ENCODE measurements around the gene PHB1. TPM values are rescaled to one million over a fixed set of nuclear protein-coding genes. Genes with fewer than 3 reads are reported as not detected.

Gene PHB1
- total RNA-seq, 2 donors from 2014 or later, result 227 to 263 TPM

DNA sequence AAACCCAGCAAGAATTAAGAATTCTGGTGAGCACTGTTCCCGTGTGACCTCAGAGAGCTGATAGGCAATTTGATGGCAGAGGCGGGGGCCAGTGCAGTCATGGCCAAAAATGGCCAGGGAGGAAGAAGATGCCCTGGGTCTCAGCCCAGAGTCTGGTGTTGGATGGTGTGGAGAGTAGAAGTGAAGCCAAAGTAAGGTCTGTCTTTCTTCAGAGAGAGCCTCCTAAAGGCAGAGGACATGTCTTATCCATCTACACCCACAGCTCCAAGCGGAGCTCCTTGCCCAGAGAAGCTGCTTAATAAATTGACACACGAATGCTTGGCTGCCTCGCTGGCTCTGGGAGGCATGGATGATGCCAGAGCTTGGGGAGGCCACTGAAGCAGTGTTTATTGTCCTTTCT is 32.9 kb downstream of the PHB1 start:
- peaks cover 15% of the 10 kb centered on the region for H3K27me3 Mint-ChIP-seq (ENCODE audit: insufficient read depth)
- H3K4me3 Mint-ChIP-seq, result no peak overlapping the region
- no peak overlapping the region for H3K27ac ChIP-seq (ENCODE audit: low read depth, low read length)
- no peak overlapping the region for H3K9ac ChIP-seq (ENCODE audit: extremely low read depth, low read length, poor library complexity, severe bottlenecking)
- no peak overlapping the region for H3K27ac Mint-ChIP-seq
- H3K4me1 ChIP-seq (ENCODE audit: control insufficient read depth, insufficient read depth, low read length), result no peaks in the 10 kb centered on the region
- no peaks in the 10 kb centered on the region for H3K9me3 ChIP-seq (ENCODE audit: control insufficient read depth, low read length)
- H3K36me3 ChIP-seq (ENCODE audit: control insufficient read depth, insufficient read depth, low read length), result no peaks in the 10 kb centered on the region
- 94 to 100% methylated on average over 4 to 5 of the region's 5 CpGs for WGBS, 2 experiments (ENCODE audit: insufficient coverage in 1 of 2, insufficient read length in 1 of 2)
- H3K9me3 Mint-ChIP-seq, result no peaks in the 10 kb centered on the region
- DNase-seq, result no peak
- no peaks in the 10 kb centered on the region for H3K36me3 Mint-ChIP-seq (ENCODE audit: low read depth)
- H3K4me3 ChIP-seq (ENCODE audit: low read length), result no peak overlapping the region
- H3K4me1 Mint-ChIP-seq, result peaks cover 23% of the 10 kb centered on the region
- H3K27me3 ChIP-seq (ENCODE audit: control insufficient read depth, insufficient read depth, low read length, poor library complexity, severe bottlenecking), result no peaks in the 10 kb centered on the region
- no peak for TF ChIP-seq CTCF (conservative IDR thresholded peaks at IDR 0.05)

- no peaks in the 10 kb centered on the region for H3K4me1 ChIP-seq (ENCODE audit: control insufficient read depth, insufficient read depth, low read length)
- H3K27me3 ChIP-seq (ENCODE audit: control insufficient read depth, insufficient read depth, low read length, poor library complexity, severe bottlenecking), result no peaks in the 10 kb centered on the region
- no peaks in the 10 kb centered on the region for H3K36me3 Mint-ChIP-seq (ENCODE audit: low read depth)
- H3K36me3 ChIP-seq (ENCODE audit: control insufficient read depth, insufficient read depth, low read length), result no peaks in the 10 kb centered on the region
- no peak overlapping the region for H3K9ac ChIP-seq (ENCODE audit: extremely low read depth, low read length, poor library complexity, severe bottlenecking)
- H3K27me3 Mint-ChIP-seq (ENCODE audit: insufficient read depth), result peaks cover 15% of the 10 kb centered on the region
- DNase-seq, result no peak
- H3K4me1 Mint-ChIP-seq, result peaks cover 30% of the 10 kb centered on the region
- H3K4me3 Mint-ChIP-seq, result no peak overlapping the region
- TF ChIP-seq CTCF (conservative IDR thresholded peaks at IDR 0.05), result no peak
- no peak overlapping the region for H3K27ac Mint-ChIP-seq
- no peaks in the 10 kb centered on the region for H3K9me3 ChIP-seq (ENCODE audit: control insufficient read depth, low read length)
- no peaks in the 10 kb centered on the region for H3K9me3 Mint-ChIP-seq
- WGBS, 2 experiments (ENCODE audit: insufficient coverage in 1 of 2, insufficient read length in 1 of 2), result no CpG with 5 or more reads among the region's 1 CpG
- H3K4me3 ChIP-seq (ENCODE audit: low read length), result no peak overlapping the region
- no peak overlapping the region for H3K27ac ChIP-seq (ENCODE audit: low read depth, low read length)
Observed at GRCh38 chr17:49381033-49381432, 33.6 kb downstream of the PHB1 start.

DNA sequence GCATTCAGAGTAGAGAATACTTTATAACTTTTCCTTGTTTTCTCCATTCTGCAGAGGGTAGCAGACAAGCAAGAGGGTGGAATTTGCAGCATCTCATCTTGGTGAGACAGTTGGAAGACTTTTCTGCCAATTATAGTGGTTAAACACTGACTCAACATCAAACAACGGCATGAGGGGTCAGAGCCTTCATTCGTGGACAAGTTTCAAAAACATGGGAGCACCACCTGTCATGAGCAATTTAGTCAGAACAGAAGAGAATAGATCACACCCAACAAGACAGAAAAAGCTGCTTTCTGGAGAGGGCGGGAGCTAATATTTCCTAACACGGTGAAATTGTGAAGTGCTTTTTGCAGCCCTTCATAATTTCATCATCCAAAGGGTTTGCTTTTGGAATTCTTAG is 34.8 kb downstream of the PHB1 start:
- Histone ChIP-seq H3K4me3 (ENCODE audit: low read length) (no peak overlapping the region), H3K9ac (ENCODE audit: extremely low read depth, low read length, poor library complexity, severe bottlenecking) (no peak overlapping the region), H3K9me3 (ENCODE audit: control insufficient read depth, low read length) (no peaks in the 10 kb centered on the region), H3K27ac (ENCODE audit: low read depth, low read length) (no peak overlapping the region), H3K36me3 (ENCODE audit: control insufficient read depth, insufficient read depth, low read length) (no peaks in the 10 kb centered on the region), H3K4me1 (ENCODE audit: control insufficient read depth, insufficient read depth, low read length) (no peaks in the 10 kb centered on the region), H3K27me3 (ENCODE audit: control insufficient read depth, insufficient read depth, low read length, poor library complexity, severe bottlenecking) (no peaks in the 10 kb centered on the region)
- Mint-ChIP-seq H3K27me3 (ENCODE audit: insufficient read depth) (peaks cover 15% of the 10 kb centered on the region), H3K27ac (no peak overlapping the region), H3K4me3 (no peak overlapping the region), H3K9me3 (no peaks in the 10 kb centered on the region), H3K4me1 (peaks cover 29% of the 10 kb centered on the region), H3K36me3 (ENCODE audit: low read depth) (no peaks in the 10 kb centered on the region)
- DNase-seq, result no peak
- whole genome bisulfite sequencing, 2 experiments (ENCODE audit: insufficient coverage in 1 of 2, insufficient read length in 1 of 2), result 88 to 94% methylated on average over 4 of the region's 4 CpGs
- no peak for TF ChIP-seq CTCF (conservative IDR thresholded peaks at IDR 0.05)

Data from endodermal cell (in vitro differentiated cells).